ENCODE measurements around the gene GRIK4. TPM values are rescaled to one million over a fixed set of nuclear protein-coding genes. Genes with fewer than 3 reads are reported as not detected.

Gene GRIK4
- total and polyA plus RNA-seq, 2 donors (not counting 3 experiments of a cell fraction or from before 2014, with no cell fraction given) = 0.81 to 1.6 TPM

DNA sequence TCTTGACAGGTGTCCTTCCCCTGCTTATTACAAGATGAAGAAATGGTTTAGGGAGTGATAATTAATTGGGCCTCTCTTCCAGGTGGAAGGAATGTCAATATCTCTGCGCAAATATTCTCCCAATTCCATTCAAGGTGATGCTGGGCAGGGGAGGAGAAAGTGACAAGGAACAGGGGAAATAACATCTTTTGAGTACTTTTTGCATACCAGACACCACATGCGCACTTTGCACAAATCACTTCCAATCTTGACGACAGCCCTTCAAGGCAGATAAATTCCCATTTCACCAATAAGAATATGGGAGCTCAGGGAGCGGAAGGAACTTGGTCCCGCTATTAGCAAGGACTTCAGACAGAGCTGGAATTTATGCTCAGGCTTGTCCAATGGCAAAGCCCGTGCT lies 367.2 kb downstream of the GRIK4 start:
- H3K27me3 ChIP-seq (ENCODE audit: control insufficient read depth in 2 of 2, insufficient read depth in 2 of 2, low read length in 2 of 2) = no peaks in the 10 kb centered on the region
- H3K79me2 ChIP-seq (ENCODE audit: control insufficient read depth, insufficient read depth, low read length) = no peaks in the 10 kb centered on the region
- H3K4me1 ChIP-seq (ENCODE audit: control insufficient read depth, extremely low read depth, insufficient read depth, low read length) = no peaks in the 10 kb centered on the region
- H2AFZ ChIP-seq (ENCODE audit: low read depth, low read length) = no peak overlapping the region
- H3K4me2 ChIP-seq (ENCODE audit: insufficient read depth, low read length) = no peak overlapping the region
- H3K9me3 ChIP-seq (replicated peaks; ENCODE audit: control insufficient read depth, insufficient read depth, low read length) = no peaks in the 10 kb centered on the region
- no TSS peak for BruUV-seq (replicated peaks)
- ChIA-PET POLR2A (no interaction called here), CTCF (no interaction called here)
- intact Hi-C loops (cut with micrococcal nuclease) = no loop called here
- H3K9me1 ChIP-seq (replicated peaks; ENCODE audit: control insufficient read depth, extremely low read depth, insufficient read depth, low read length) = no peaks in the 10 kb centered on the region
- TF ChIP-seq, protein P1, sequence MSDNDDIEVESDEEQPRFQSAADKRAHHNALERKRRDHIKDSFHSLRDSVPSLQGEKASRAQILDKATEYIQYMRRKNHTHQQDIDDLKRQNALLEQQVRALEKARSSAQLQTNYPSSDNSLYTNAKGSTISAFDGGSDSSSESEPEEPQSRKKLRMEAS (IDR thresholded peaks at IDR 0.05; ENCODE audit: insufficient read depth, insufficient read length) = no peak
- no peak for TF ChIP-seq JUN (IDR thresholded peaks at IDR 0.05; ENCODE audit: borderline replicate concordance, insufficient read depth, insufficient read length, low read depth)
- TF ChIP-seq MYC (IDR thresholded peaks at IDR 0.05; ENCODE audit: low read depth, low read length) = no peak
- no peak overlapping the region for H3K9ac ChIP-seq (replicated peaks; ENCODE audit: extremely low read depth, insufficient read depth, low read length)
- no peaks in the 10 kb centered on the region for H3K36me3 ChIP-seq (ENCODE audit: control insufficient read depth in 2 of 2, extremely low read depth in 1 of 2, insufficient read depth in 2 of 2, low read length in 2 of 2)
- no peaks in the 10 kb centered on the region for H4K20me1 ChIP-seq (replicated peaks; ENCODE audit: control insufficient read depth, extremely low read depth, insufficient read depth, low read length)
- FAIRE-seq (no peak), DNase-seq (ENCODE audit: low read depth, low spot score) (no peak)
- dilution Hi-C loops (cut with MboI; ENCODE audit: extremely low pct_ligation_motif_present, low sequenced_read_pairs) = no loop called here
- H3K4me3 ChIP-seq (replicated peaks in 1 of 3; ENCODE audit: insufficient read depth in 1 of 3, low read depth in 1 of 3, low read length in 3 of 3) = no peak overlapping the region
- no peak overlapping the region for H3K27ac ChIP-seq (ENCODE audit: insufficient read depth, low read depth, low read length)

DNA sequence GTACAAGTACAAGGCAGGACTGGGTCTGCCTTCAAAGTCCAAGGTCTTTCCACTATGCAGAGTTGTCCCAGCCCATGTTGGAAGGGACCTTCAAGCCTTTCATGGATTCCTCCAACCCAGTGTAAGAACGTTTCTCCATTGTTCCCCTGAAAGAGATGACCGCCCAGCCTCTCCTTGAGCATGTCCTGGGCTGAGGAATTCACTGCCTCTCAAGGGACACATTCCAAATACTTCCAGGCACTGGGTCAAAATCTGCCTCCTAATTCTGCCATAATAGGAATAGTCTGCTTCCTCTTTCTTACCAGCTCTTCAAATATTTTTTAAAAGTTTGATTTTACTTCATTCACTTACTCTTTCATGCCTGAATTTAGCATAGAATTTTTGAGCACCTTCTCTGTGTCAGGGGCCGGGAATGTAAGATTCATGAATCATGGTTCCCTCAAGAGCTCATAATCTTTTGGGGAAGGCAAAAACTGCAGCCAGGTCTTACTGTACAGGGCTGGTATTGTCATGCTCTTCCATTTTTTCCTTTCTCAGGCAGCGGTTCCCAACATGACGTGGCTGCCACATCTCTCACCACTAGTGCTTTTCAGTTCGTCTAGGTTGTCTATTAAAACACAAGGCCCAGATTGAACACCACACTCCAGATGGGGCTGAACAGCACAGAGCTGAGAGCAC lies 369.1 kb downstream of the GRIK4 start:
- FAIRE-seq (no peak), DNase-seq (ENCODE audit: low read depth, low spot score) (no peak)
- TF ChIP-seq, protein P2, sequence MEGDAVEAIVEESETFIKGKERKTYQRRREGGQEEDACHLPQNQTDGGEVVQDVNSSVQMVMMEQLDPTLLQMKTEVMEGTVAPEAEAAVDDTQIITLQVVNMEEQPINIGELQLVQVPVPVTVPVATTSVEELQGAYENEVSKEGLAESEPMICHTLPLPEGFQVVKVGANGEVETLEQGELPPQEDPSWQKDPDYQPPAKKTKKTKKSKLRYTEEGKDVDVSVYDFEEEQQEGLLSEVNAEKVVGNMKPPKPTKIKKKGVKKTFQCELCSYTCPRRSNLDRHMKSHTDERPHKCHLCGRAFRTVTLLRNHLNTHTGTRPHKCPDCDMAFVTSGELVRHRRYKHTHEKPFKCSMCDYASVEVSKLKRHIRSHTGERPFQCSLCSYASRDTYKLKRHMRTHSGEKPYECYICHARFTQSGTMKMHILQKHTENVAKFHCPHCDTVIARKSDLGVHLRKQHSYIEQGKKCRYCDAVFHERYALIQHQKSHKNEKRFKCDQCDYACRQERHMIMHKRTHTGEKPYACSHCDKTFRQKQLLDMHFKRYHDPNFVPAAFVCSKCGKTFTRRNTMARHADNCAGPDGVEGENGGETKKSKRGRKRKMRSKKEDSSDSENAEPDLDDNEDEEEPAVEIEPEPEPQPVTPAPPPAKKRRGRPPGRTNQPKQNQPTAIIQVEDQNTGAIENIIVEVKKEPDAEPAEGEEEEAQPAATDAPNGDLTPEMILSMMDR (IDR thresholded peaks at IDR 0.05; ENCODE audit: extremely low read depth in 1 of 2, insufficient read depth in 1 of 2, low read depth in 1 of 2, low read length in 2 of 2) = no peak
- TF ChIP-seq MYC (IDR thresholded peaks at IDR 0.05; ENCODE audit: low read depth, low read length) (no peak), GATA2 (IDR thresholded peaks at IDR 0.05; ENCODE audit: insufficient read depth, insufficient read length, low read depth, low read length) (no peak), EZH2 (IDR thresholded peaks at IDR 0.05; ENCODE audit: borderline replicate concordance, low read depth, low read length, severe bottlenecking) (no peak), POLR2AphosphoS5 (IDR thresholded peaks at IDR 0.05; ENCODE audit: insufficient read depth, low read depth, low read length) (no peak), POLR2A (IDR thresholded peaks at IDR 0.05; ENCODE audit: low read depth, low read length) (no peak), JUN (IDR thresholded peaks at IDR 0.05; ENCODE audit: borderline replicate concordance, insufficient read depth, insufficient read length, low read depth) (no peak), FOS (IDR thresholded peaks at IDR 0.05; ENCODE audit: borderline replicate concordance, insufficient read depth, low read length) (no peak)
- TF ChIP-seq, protein P1 (IDR thresholded peaks at IDR 0.05; ENCODE audit: insufficient read depth, insufficient read length) = no peak
- Histone ChIP-seq H3K4me1 (ENCODE audit: control insufficient read depth, extremely low read depth, insufficient read depth, low read length) (no peaks in the 10 kb centered on the region), H3K79me2 (ENCODE audit: control insufficient read depth, insufficient read depth, low read length) (no peaks in the 10 kb centered on the region), H3K9me3 (replicated peaks; ENCODE audit: control insufficient read depth, insufficient read depth, low read length) (no peaks in the 10 kb centered on the region), H3K36me3 (ENCODE audit: control insufficient read depth in 2 of 2, extremely low read depth in 1 of 2, insufficient read depth in 2 of 2, low read length in 2 of 2) (no peaks in the 10 kb centered on the region), H3K9ac (replicated peaks; ENCODE audit: extremely low read depth, insufficient read depth, low read length) (no peak overlapping the region), H3K4me2 (ENCODE audit: insufficient read depth, low read length) (no peak overlapping the region), H3K9me1 (replicated peaks; ENCODE audit: control insufficient read depth, extremely low read depth, insufficient read depth, low read length) (no peaks in the 10 kb centered on the region), H3K27ac (ENCODE audit: insufficient read depth, low read depth, low read length) (no peak overlapping the region), H3K4me3 (replicated peaks in 1 of 3; ENCODE audit: insufficient read depth in 1 of 3, low read depth in 1 of 3, low read length in 3 of 3) (no peak overlapping the region), H3K27me3 (ENCODE audit: control insufficient read depth in 2 of 2, insufficient read depth in 2 of 2, low read length in 2 of 2) (no peaks in the 10 kb centered on the region), H2AFZ (ENCODE audit: low read depth, low read length) (no peak overlapping the region), H4K20me1 (replicated peaks; ENCODE audit: control insufficient read depth, extremely low read depth, insufficient read depth, low read length) (no peaks in the 10 kb centered on the region)
- dilution Hi-C loops (cut with MboI; ENCODE audit: extremely low pct_ligation_motif_present, low sequenced_read_pairs) (no loop called here), intact Hi-C loops (cut with micrococcal nuclease) (no loop called here)
- no TSS peak for BruUV-seq (replicated peaks)
- ChIA-PET CTCF (interaction anchor here (1.5 kb wide), 1 partner anchor 314 kb away, joined by 3 read pairs; no protein-coding TSS in a partner anchor), POLR2A (no interaction called here)
